Measurements from ENCODE around the gene POLR2L.

DNA sequence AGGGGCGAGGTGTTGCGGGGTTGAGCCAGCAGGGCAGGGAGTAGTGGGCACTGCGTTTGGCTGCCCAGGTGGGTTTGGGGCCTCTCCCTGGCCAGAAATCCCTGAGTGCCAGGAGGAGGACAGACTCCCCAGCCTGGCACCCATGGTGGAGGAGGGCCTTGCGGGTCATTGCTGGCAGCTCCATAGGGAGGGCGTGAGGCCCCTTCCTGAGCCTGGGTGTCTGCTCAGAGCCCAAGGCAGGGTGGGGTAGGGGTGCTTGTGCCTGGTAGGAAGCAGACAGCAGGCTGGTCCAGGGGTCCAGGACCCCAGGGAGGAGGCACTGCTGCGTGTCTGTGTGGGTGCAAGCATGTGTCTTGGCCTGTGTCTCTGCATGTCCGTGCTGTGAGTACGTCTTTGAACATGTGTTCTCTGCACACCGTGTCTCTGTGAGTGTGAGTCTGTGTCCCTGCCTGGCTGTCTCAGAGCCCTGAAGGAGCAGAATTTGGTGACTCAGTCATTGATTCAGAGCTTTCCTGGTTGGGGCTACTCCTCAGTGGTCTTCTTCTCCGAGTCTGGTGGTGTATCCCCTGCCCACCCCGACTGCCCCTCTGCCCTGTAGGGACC, 4.3 kb upstream of the POLR2L start:
- TF ChIP-seq, protein P1, sequence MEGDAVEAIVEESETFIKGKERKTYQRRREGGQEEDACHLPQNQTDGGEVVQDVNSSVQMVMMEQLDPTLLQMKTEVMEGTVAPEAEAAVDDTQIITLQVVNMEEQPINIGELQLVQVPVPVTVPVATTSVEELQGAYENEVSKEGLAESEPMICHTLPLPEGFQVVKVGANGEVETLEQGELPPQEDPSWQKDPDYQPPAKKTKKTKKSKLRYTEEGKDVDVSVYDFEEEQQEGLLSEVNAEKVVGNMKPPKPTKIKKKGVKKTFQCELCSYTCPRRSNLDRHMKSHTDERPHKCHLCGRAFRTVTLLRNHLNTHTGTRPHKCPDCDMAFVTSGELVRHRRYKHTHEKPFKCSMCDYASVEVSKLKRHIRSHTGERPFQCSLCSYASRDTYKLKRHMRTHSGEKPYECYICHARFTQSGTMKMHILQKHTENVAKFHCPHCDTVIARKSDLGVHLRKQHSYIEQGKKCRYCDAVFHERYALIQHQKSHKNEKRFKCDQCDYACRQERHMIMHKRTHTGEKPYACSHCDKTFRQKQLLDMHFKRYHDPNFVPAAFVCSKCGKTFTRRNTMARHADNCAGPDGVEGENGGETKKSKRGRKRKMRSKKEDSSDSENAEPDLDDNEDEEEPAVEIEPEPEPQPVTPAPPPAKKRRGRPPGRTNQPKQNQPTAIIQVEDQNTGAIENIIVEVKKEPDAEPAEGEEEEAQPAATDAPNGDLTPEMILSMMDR (IDR thresholded peaks at IDR 0.05) = no peak
- no peak for TF ChIP-seq POLR2A (IDR thresholded peaks at IDR 0.05)
- no peak for TF ChIP-seq EP300 (IDR thresholded peaks at IDR 0.05)
